Neural cell (in vitro differentiated cells): Measurements from ENCODE around the gene TEX22.

Experiments used
- CTCF ChIP-seq: fragments of 450-650 bp; IDR thresholded peaks from 2 replicates; pipeline ENCODE4 v1.5.1; 2014; ENCODE audit warnings: antibody characterized with exemption, mild to moderate bottlenecking, moderate library complexity; ENCODE audit not compliant: poor library complexity, severe bottlenecking
- EZH2 ChIP-seq: fragments of 200-600, 300-800 bp; shearing (Covaris generic), sonication (generic); IDR thresholded peaks from 2 replicates; pipeline ENCODE4 v1.6.1; 2014; ENCODE audit warnings: antibody characterized with exemption, low read length, borderline replicate concordance, mild to moderate bottlenecking; ENCODE audit not compliant: insufficient read depth, poor library complexity, severe bottlenecking
- MXI1 ChIP-seq: fragments of 450-650 bp; conservative IDR thresholded peaks from 2 replicates; pipeline ENCODE4 v1.6.1; 2014; ENCODE audit warnings: antibody characterized with exemption, mild to moderate bottlenecking; ENCODE audit not compliant: poor library complexity, severe bottlenecking
- POLR2AphosphoS5 ChIP-seq: IDR thresholded peaks from 2 replicates; pipeline ENCODE4 v1.6.1; 2012
- RAD21 ChIP-seq: fragments of 450-650 bp; conservative IDR thresholded peaks from 2 replicates; pipeline ENCODE4 v1.6.1; 2014; ENCODE audit warnings: antibody characterized with exemption, mild to moderate bottlenecking, moderate library complexity
- SMC3 ChIP-seq: fragments of 450-650 bp; conservative IDR thresholded peaks from 2 replicates; pipeline ENCODE4 v1.6.1; 2014; ENCODE audit warnings: antibody characterized with exemption, mild to moderate bottlenecking, moderate library complexity; ENCODE audit not compliant: poor library complexity
- TF ChIP-seq, protein P1 (sequence below): IDR thresholded peaks from 2 replicates; pipeline ENCODE4 v1.6.1; 2012; ENCODE audit warnings: borderline replicate concordance

- TF ChIP-seq POLR2AphosphoS5 (no peak), EZH2 (no peak), CTCF (no peak), MXI1 (no peak), RAD21 (no peak), SMC3 (no peak)
- TF ChIP-seq, protein P1, sequence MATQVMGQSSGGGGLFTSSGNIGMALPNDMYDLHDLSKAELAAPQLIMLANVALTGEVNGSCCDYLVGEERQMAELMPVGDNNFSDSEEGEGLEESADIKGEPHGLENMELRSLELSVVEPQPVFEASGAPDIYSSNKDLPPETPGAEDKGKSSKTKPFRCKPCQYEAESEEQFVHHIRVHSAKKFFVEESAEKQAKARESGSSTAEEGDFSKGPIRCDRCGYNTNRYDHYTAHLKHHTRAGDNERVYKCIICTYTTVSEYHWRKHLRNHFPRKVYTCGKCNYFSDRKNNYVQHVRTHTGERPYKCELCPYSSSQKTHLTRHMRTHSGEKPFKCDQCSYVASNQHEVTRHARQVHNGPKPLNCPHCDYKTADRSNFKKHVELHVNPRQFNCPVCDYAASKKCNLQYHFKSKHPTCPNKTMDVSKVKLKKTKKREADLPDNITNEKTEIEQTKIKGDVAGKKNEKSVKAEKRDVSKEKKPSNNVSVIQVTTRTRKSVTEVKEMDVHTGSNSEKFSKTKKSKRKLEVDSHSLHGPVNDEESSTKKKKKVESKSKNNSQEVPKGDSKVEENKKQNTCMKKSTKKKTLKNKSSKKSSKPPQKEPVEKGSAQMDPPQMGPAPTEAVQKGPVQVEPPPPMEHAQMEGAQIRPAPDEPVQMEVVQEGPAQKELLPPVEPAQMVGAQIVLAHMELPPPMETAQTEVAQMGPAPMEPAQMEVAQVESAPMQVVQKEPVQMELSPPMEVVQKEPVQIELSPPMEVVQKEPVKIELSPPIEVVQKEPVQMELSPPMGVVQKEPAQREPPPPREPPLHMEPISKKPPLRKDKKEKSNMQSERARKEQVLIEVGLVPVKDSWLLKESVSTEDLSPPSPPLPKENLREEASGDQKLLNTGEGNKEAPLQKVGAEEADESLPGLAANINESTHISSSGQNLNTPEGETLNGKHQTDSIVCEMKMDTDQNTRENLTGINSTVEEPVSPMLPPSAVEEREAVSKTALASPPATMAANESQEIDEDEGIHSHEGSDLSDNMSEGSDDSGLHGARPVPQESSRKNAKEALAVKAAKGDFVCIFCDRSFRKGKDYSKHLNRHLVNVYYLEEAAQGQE = no peak
These were observed 22.7 kb upstream of the TEX22 start for GRCh38 chr14:105375635-105376057.
